Lower leg skin (tissue), 4 donors: ENCODE measurements around the gene PRMT7. TPM values are rescaled to one million over a fixed set of nuclear protein-coding genes. Genes with fewer than 3 reads are reported as not detected.

Experiments used
- DNase-seq, 2 donors: peaks; one replicate each; pipeline ENCODE4 v3.0.0-alpha.2; 2019; ENCODE audit warnings: low spot score in 2 of 2
- H3K4me3 ChIP-seq: fragments of 200-600 bp; sonication (generic); 2 replicates; pipeline ENCODE4 v1.5.1; 2017; ENCODE audit warnings: mild to moderate bottlenecking, low read depth; ENCODE audit not compliant: poor library complexity, severe bottlenecking
- CTCF ChIP-seq, 3 donors: fragments of 450-650 bp; IDR thresholded peaks; one replicate each; pipeline ENCODE4 v1.5.1; 2016; ENCODE audit warnings: antibody characterized with exemption in 3 of 3, mild to moderate bottlenecking in 3 of 3, moderate library complexity in 2 of 3
- POLR2A ChIP-seq, 2 donors: fragments of 450-650 bp; IDR thresholded peaks; one replicate each; pipeline ENCODE4 v1.6.1; 2016 to 2017; ENCODE audit warnings: antibody characterized with exemption in 2 of 2, mild to moderate bottlenecking in 1 of 2, moderate library complexity in 1 of 2
- WGBS, 2 donors: methylation state at CpG; one replicate each; pipeline ENCODE4 v1.1.5; 2018; 5-methylcytosine and 5-hydroxymethylcytosine counted together
- intact Hi-C: fragments of 100-400 bp; cut with DNase I; formaldehyde crosslinking; loops from one replicate; pipeline ENCODE4 v1.15.0; 2023; ENCODE audit warnings: low total_unique reads
- total RNA-seq, 4 donors: library from RNA; depleted of rRNA; stranded (reverse); fragments of >200 nt; gene quantifications; one replicate each; pipeline ENCODE4 v1.1.0, GENCODE V29; 2016

The PRMT7 gene
- total RNA-seq, 4 donors from 2014 or later, result 29.9 to 62.4 (median 45.9) TPM

DNA sequence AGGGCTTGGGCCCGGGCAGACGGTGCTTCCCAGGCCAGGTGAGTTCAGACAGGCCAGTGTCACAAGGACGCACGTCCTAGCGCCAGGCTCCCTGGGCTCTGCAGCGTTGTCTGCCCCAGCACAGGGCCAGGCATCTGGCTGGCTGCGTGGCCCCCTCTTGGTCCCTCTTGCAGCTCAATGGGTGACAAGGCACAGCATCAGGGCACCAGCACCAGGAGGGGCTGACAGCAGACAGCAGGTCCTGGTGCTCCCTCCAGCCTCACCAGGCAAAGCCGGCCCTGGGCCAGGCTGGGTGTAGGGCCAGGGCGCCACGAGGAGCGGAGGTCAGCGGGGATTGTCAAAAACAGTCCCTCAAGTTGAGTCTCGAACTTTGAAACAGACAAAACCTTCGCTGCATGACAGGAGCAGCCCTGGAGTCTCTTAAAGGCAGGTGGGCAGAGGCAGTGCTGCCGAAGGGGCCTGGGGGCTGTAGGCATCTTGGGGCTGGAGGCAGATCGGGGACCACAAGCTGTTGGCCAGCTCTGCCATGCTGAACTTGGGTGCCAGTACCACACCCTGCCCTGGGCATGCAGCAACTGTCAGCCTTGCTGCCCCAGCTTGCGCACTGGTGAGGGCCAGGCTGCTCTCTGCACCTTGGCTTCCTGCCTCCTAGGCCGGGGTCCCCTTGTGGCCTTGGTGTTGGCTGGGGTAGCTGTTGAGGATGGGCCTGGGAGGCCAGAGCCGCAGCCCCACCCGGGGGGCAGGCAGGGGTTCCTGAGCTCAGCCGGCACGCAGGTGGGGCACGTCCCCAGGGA is 48.8 kb downstream of the PRMT7 start:
- H3K4me3 ChIP-seq, result no peak overlapping the region
- no peak for DNase-seq
- TF ChIP-seq CTCF (IDR thresholded peaks at IDR 0.05) (no peak), POLR2A (IDR thresholded peaks at IDR 0.05) (no peak)
- 66% methylated on average over 17 to 18 of the region's 23 CpGs for WGBS, 2 donors
- intact Hi-C loops, result no loop called here

DNA sequence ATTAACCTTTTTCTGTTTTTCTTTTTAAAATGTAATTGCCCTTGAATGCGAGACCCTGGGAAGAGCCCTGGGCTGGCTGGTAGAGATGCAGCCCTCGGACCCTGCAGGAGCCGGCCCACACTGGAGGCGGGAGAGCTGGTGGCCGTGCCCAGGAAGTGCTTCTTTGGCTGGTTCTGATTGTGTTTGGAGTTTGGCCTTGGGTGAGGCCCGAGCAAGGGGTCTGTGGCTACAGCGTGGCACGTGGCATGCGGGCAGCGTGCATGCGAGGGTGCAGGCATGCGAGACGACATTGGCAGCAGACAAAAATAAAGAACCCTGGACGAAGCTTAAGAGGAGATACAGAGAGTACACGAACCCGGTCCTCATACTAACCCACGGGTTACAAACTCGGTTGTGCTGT is 49.7 kb downstream of the PRMT7 start:
- 89% methylated on average over 18 of the region's 18 CpGs for WGBS, 2 donors
- no peak for DNase-seq
- TF ChIP-seq CTCF (IDR thresholded peaks at IDR 0.05) (no peak), POLR2A (IDR thresholded peaks at IDR 0.05) (no peak)
- no peak overlapping the region for H3K4me3 ChIP-seq
- intact Hi-C loops, result no loop called here

- intact Hi-C loops, result no loop called here
- DNase-seq, result no peak
- H3K4me3 ChIP-seq, result no peak overlapping the region
- WGBS, 2 donors, result 75 to 79% methylated on average over 14 of the region's 14 CpGs
- no peak for TF ChIP-seq POLR2A (IDR thresholded peaks at IDR 0.05)
- no peak for TF ChIP-seq CTCF (IDR thresholded peaks at IDR 0.05)
Observed at GRCh38 chr16:68360956-68361355, 50.1 kb downstream of the PRMT7 start.

- no peak overlapping the region for H3K4me3 ChIP-seq
- TF ChIP-seq POLR2A (IDR thresholded peaks at IDR 0.05) (no peak), CTCF (IDR thresholded peaks at IDR 0.05) (no peak)
- 49 to 64% methylated on average over 7 to 16 of the region's 16 CpGs for WGBS, 2 donors
- intact Hi-C loops, result no loop called here
- no peak for DNase-seq
Observed at GRCh38 chr16:68361485-68361884, 50.7 kb downstream of the PRMT7 start.

DNA sequence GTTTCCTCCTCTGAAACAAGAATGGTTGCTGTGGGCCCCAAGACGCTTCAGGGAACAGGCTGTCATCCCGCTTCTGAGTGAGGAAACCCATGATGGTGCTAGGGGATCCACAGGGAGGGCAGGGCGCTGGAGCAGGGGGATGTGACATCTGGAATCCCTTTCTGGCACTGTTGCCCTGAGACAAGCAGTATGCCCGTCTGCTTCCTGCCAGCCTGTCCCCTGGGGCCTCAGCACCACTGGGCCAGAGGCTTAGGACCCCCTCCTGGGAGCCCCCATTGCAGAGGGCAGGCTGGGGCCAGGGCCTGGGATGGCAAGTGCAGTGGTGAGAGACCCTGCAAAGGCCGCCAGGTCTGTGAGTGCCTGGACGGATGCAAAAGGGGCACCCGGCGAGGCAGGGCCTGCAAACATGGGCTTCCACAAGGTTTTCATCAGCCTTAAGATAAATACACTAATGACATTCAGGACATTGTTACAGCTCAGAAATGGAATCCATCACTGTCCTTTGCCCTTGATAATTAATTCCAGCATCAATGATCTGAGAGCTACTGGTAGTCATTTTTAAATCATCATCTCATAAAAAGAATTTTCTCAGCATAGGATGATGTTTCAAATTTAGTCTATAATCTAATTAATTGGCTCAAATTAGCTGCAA is 51.6 kb downstream of the PRMT7 start:
- no peak overlapping the region for H3K4me3 ChIP-seq
- WGBS, 2 donors, result 53 to 69% methylated on average over 6 to 8 of the region's 8 CpGs
- TF ChIP-seq CTCF (IDR thresholded peaks at IDR 0.05) (no peak), POLR2A (IDR thresholded peaks at IDR 0.05) (no peak)
- DNase-seq, result no peak
- intact Hi-C loops, result no loop called here
